HepG2 (cell line): ENCODE results near the gene BLVRB. TPM values are rescaled to one million over a fixed set of nuclear protein-coding genes. Genes with fewer than 3 reads are reported as not detected.

Experiments used
- ARID5B ChIP-seq: IDR thresholded peaks from 2 replicates; pipeline ENCODE4 v1.4.0; 2020; ENCODE audit warnings: mild to moderate bottlenecking, missing genetic modification reagents
- ARNT ChIP-seq: fragments of 450-650 bp; IDR thresholded peaks from 2 replicates; pipeline ENCODE4 v1.6.1; 2017
- ATF3 ChIP-seq: sonication (generic); formaldehyde crosslinking; IDR thresholded peaks from 2 replicates; pipeline ENCODE4 v1.4.0; 2020; ENCODE audit warnings: missing genetic modification reagents
- ELF3 ChIP-seq: IDR thresholded peaks from 2 replicates; pipeline ENCODE4 v1.6.1; 2016; ENCODE audit warnings: missing genetic modification reagents, missing compliant biosample characterization
- GABPB1 ChIP-seq: IDR thresholded peaks from 2 replicates; pipeline ENCODE4 v1.6.1; 2016; ENCODE audit warnings: mild to moderate bottlenecking, missing genetic modification reagents, moderate library complexity, missing compliant biosample characterization
- HNRNPH1 ChIP-seq: fragments of 200-400 bp; formaldehyde crosslinking; optimal IDR thresholded peaks from 2 replicates; pipeline ENCODE3; 2017; ENCODE audit warnings: mild to moderate bottlenecking, low read depth, low read length
- IKZF4 ChIP-seq: sonication (generic); formaldehyde crosslinking; IDR thresholded peaks from 2 replicates; pipeline ENCODE4 v1.5.1; 2020; ENCODE audit warnings: borderline replicate concordance, mild to moderate bottlenecking, low read depth, missing genetic modification reagents; ENCODE audit errors: not compliant biosample characterization
- IKZF5 ChIP-seq: IDR thresholded peaks from 2 replicates; pipeline ENCODE4 v1.6.1; 2018; ENCODE audit warnings: missing genetic modification reagents, mild to moderate bottlenecking, missing compliant biosample characterization
- KAT8 ChIP-seq: IDR thresholded peaks from 2 replicates; pipeline ENCODE4 v1.6.1; 2016; ENCODE audit warnings: missing genetic modification reagents, missing compliant biosample characterization
- NPAS2 ChIP-seq: sonication (generic); formaldehyde crosslinking; IDR thresholded peaks from 2 replicates; pipeline ENCODE4 v1.8.0; 2022; ENCODE audit warnings: mild to moderate bottlenecking, missing genetic modification reagents, borderline replicate concordance
- SOX6 ChIP-seq, 2 experiments: fragments of 450-650 bp in 1 of 2; sonication (generic) in 1 of 2; formaldehyde crosslinking in 1 of 2; IDR thresholded peaks; 2 replicates each; pipeline versions ENCODE4 v1.4.0 to v1.6.1; 2017 to 2020; ENCODE audit warnings: antibody characterized with exemption in 1 of 2, mild to moderate bottlenecking in 1 of 2, missing genetic modification reagents in 1 of 2
- SRSF1 ChIP-seq: fragments of 200-400 bp; formaldehyde crosslinking; optimal IDR thresholded peaks from 2 replicates; pipeline ENCODE3; 2017; ENCODE audit warnings: mild to moderate bottlenecking, low read depth, low read length, moderate library complexity
- TARDBP ChIP-seq: sonication (generic); formaldehyde crosslinking; IDR thresholded peaks from 2 replicates; pipeline ENCODE4 v1.8.0; 2022; ENCODE audit warnings: mild to moderate bottlenecking, missing genetic modification reagents
- TGIF2 ChIP-seq: IDR thresholded peaks from 2 replicates; pipeline ENCODE4 v1.6.1; 2016; ENCODE audit warnings: control low read depth, missing compliant biosample characterization
- XBP1 ChIP-seq: sonication (generic); formaldehyde crosslinking; IDR thresholded peaks from 2 replicates; pipeline ENCODE4 v1.5.0; 2020; ENCODE audit warnings: missing genetic modification reagents
- ZNF230 ChIP-seq: sonication (generic); formaldehyde crosslinking; IDR thresholded peaks from 2 replicates; pipeline ENCODE4 v1.4.0; 2020; ENCODE audit warnings: mild to moderate bottlenecking, missing genetic modification reagents
- ZNF317 ChIP-seq: sonication (generic); formaldehyde crosslinking; IDR thresholded peaks from 2 replicates; pipeline ENCODE4 v1.5.0; 2020; ENCODE audit warnings: mild to moderate bottlenecking, missing genetic modification reagents
- ZNF652 ChIP-seq: IDR thresholded peaks from 2 replicates; pipeline ENCODE4 v1.6.1; 2016; ENCODE audit warnings: low read depth, borderline replicate concordance
- ZNF772 ChIP-seq: sonication (generic); formaldehyde crosslinking; IDR thresholded peaks from 2 replicates; pipeline ENCODE4 v1.5.0; 2020; ENCODE audit warnings: mild to moderate bottlenecking, missing genetic modification reagents
- ZSCAN29 ChIP-seq: sonication (generic); formaldehyde crosslinking; conservative IDR thresholded peaks from 2 replicates; pipeline ENCODE4 v1.4.0; 2020; ENCODE audit warnings: mild to moderate bottlenecking, missing genetic modification reagents
- polyA plus RNA-seq, 8 experiments: library from polyadenylated mRNA; depleted of rRNA in 3 of 8; stranded (reverse) in 7 of 8; unstranded in 1 of 8; fragments of >200 nt; fragmentation: Illumina TruSeq in 4 of 8; extraction: Trizol in 4 of 8; gene quantifications; 2 replicates each; pipeline versions ENCODE4 v1.2.1 to v1.2.3, GENCODE V29; 2011 to 2016; ENCODE audit warnings: low read depth in 4 of 8, missing spikeins in 1 of 8, mixed read lengths in 1 of 8; ENCODE audit not compliant: insufficient read depth in 1 of 8
- total RNA-seq, 5 experiments: library from RNA; depleted of rRNA; stranded (reverse); fragments of >200 nt; fragmentation: Illumina TruSeq; extraction: Trizol; gene quantifications; 2 replicates each; pipeline ENCODE4 v1.2.3, GENCODE V29; 2016; ENCODE audit warnings: low read depth in 1 of 5
- TF ChIP-seq, protein P1 (sequence below): sonication (generic); formaldehyde crosslinking; IDR thresholded peaks from 2 replicates; pipeline ENCODE4 v1.5.1; 2020; ENCODE audit warnings: mild to moderate bottlenecking, missing genetic modification reagents, moderate library complexity
- TF ChIP-seq, protein P2 (sequence below): sonication (generic); formaldehyde crosslinking; IDR thresholded peaks from 2 replicates; pipeline ENCODE4 v1.8.0; 2022; ENCODE audit warnings: missing genetic modification reagents, mild to moderate bottlenecking, borderline replicate concordance

The BLVRB gene
- total and polyA plus RNA-seq, 2 of the 13 experiments (the other 11 are each of a cell fraction or from before 2014, with no cell fraction given) = 25.9 to 51.4 TPM

- TF ChIP-seq, protein P1, sequence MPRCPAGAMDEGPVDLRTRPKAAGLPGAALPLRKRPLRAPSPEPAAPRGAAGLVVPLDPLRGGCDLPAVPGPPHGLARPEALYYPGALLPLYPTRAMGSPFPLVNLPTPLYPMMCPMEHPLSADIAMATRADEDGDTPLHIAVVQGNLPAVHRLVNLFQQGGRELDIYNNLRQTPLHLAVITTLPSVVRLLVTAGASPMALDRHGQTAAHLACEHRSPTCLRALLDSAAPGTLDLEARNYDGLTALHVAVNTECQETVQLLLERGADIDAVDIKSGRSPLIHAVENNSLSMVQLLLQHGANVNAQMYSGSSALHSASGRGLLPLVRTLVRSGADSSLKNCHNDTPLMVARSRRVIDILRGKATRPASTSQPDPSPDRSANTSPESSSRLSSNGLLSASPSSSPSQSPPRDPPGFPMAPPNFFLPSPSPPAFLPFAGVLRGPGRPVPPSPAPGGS (CRISPR knock-in tag) = peak; percentile 66; the same call in 1 of the 2 replicates
- TF ChIP-seq NPAS2 (CRISPR knock-in tag) = no peak
- peak; percentile 40; the same call in 1 of the 2 replicates for TF ChIP-seq IKZF5
- no peak for TF ChIP-seq SRSF1
- TF ChIP-seq ARNT = no peak
- TF ChIP-seq TARDBP (CRISPR knock-in tag) = 0 out of 2 replicates have a peak, but pooled peaks have one; percentile 21
- TF ChIP-seq, protein P2, sequence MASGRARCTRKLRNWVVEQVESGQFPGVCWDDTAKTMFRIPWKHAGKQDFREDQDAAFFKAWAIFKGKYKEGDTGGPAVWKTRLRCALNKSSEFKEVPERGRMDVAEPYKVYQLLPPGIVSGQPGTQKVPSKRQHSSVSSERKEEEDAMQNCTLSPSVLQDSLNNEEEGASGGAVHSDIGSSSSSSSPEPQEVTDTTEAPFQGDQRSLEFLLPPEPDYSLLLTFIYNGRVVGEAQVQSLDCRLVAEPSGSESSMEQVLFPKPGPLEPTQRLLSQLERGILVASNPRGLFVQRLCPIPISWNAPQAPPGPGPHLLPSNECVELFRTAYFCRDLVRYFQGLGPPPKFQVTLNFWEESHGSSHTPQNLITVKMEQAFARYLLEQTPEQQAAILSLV = no peak
- no peak for TF ChIP-seq ZNF317 (CRISPR knock-in tag)
- no peak for TF ChIP-seq HNRNPH1
- peak; percentile 11 for TF ChIP-seq ARID5B
- TF ChIP-seq GABPB1 (CRISPR knock-in tag) = peak; percentile 56
- TF ChIP-seq ZSCAN29 = no peak
- no peak for TF ChIP-seq ZNF652
- no peak for TF ChIP-seq XBP1 (CRISPR knock-in tag)
- TF ChIP-seq ATF3 (CRISPR knock-in tag) = peak; percentile 47; the same call in 1 of the 2 replicates
- peak; percentile 64; the same call in 1 of the 2 replicates for TF ChIP-seq ELF3 (CRISPR knock-in tag)
- 0 out of 2 replicates have a peak, but pooled peaks have one; percentile 24 for TF ChIP-seq ZNF772
- TF ChIP-seq TGIF2 (CRISPR knock-in tag) = no peak
- no peak for TF ChIP-seq SOX6 (IDR thresholded peaks at IDR 0.05)
- TF ChIP-seq SOX6 (CRISPR knock-in tag; IDR thresholded peaks at IDR 0.05) = peak; percentile 48; the same call in 1 of the 2 replicates
- TF ChIP-seq ZNF230 (CRISPR knock-in tag) = no peak
- peak; percentile 33 for TF ChIP-seq IKZF4 (CRISPR knock-in tag)
- TF ChIP-seq KAT8 (CRISPR knock-in tag) = peak; percentile 54
Measured at GRCh38 chr19:40416918-40417642, 48.5 kb downstream of the BLVRB start (continued).
